ENCODE measurements around the gene TXNIP.

GRCh38 chr1:145986551-145986950 is 9.8 kb downstream of the TXNIP start:
- TF ChIP-seq POLR2A (IDR thresholded peaks at IDR 0.05) (no peak), CTCF (IDR thresholded peaks at IDR 0.05 in 8 of 11, conservative IDR thresholded peaks at IDR 0.05 in 3 of 11) (no peak), POLR2AphosphoS5 (IDR thresholded peaks at IDR 0.05) (peak in 1 of 3 donors; percentile 9)
